ENCODE measurements around the gene HADH. TPM values are rescaled to one million over a fixed set of nuclear protein-coding genes. Genes with fewer than 3 reads are reported as not detected.

The HADH gene
- polyA plus RNA-seq, 1 of the 3 experiments (the other 2 are of a cell fraction) = 19.4 TPM

GRCh38 chr4:108033348-108033747 is 43.7 kb downstream of the HADH start (continued):
- TF ChIP-seq EZH2phosphoT487 (IDR thresholded peaks at IDR 0.05; ENCODE audit: borderline replicate concordance, low read depth) (no peak), RXRA (IDR thresholded peaks at IDR 0.05; ENCODE audit: borderline replicate concordance, low read depth) (no peak)

- ChIA-PET POLR2A (no interaction called here), CTCF (interaction anchor here (10.9 kb wide), 1 partner anchor 15 kb away, joined by 89 read pairs; no protein-coding TSS in a partner anchor)
- Histone ChIP-seq H3K4me2 (no peak overlapping the region), H3K4me1 (ENCODE audit: control insufficient read depth in 1 of 2, insufficient read depth in 2 of 2, low read depth in 1 of 2, low read length in 1 of 2) (peaks cover 0 to 3% of the 10 kb centered on the region in 2 experiments; a peak in 1 of 4 replicates), H3K9ac (no peak overlapping the region), H3K9me2 (no peaks in the 10 kb centered on the region), H3K79me2 (ENCODE audit: insufficient read depth) (no peaks in the 10 kb centered on the region), H3K9me3 (no peaks in the 10 kb centered on the region), H2AFZ (ENCODE audit: low read depth) (no peak overlapping the region), H3K27ac (ENCODE audit: low read depth in 2 of 2, low read length in 1 of 2) (no peak overlapping the region), H4K20me1 (ENCODE audit: insufficient read depth) (no peaks in the 10 kb centered on the region), H3F3A (replicated peaks; ENCODE audit: insufficient read depth) (no peaks in the 10 kb centered on the region), H3K4me3 (ENCODE audit: low read depth in 2 of 2, low read length in 1 of 2) (no peak overlapping the region), H3K36me3 (replicated peaks in 1 of 2; ENCODE audit: control insufficient read depth in 1 of 2, insufficient read depth in 2 of 2, low read length in 1 of 2) (peaks cover 0 to 21% of the 10 kb centered on the region in 2 experiments), H3K27me3 (ENCODE audit: insufficient read depth) (no peaks in the 10 kb centered on the region)
- no peak for TF ChIP-seq PBX3 (IDR thresholded peaks at IDR 0.05)
- no peak for TF ChIP-seq TAF1 (IDR thresholded peaks at IDR 0.05; ENCODE audit: borderline replicate concordance, low read depth, low read length)
- no peak for TF ChIP-seq TCF12 (IDR thresholded peaks at IDR 0.05)
- TF ChIP-seq USF1 (IDR thresholded peaks at IDR 0.05; ENCODE audit: borderline replicate concordance, low read depth) = no peak
- TF ChIP-seq NRF1 (IDR thresholded peaks at IDR 0.05; ENCODE audit: low read depth, low read length) = no peak
- no peak for TF ChIP-seq JUND (IDR thresholded peaks at IDR 0.05)
- TF ChIP-seq EZH2phosphoT487 (IDR thresholded peaks at IDR 0.05; ENCODE audit: borderline replicate concordance, low read depth) = no peak
- TF ChIP-seq POLR2AphosphoS5 (IDR thresholded peaks at IDR 0.05; ENCODE audit: low read depth, low read length) = no peak
- no peak for TF ChIP-seq RAD21 (IDR thresholded peaks at IDR 0.05; ENCODE audit: low read length)
- no peak for TF ChIP-seq YY1 (IDR thresholded peaks at IDR 0.05; ENCODE audit: low read depth)
- no peak for TF ChIP-seq TEAD4 (IDR thresholded peaks at IDR 0.05; ENCODE audit: borderline replicate concordance, insufficient read depth)
- no peak for TF ChIP-seq MAX (IDR thresholded peaks at IDR 0.05; ENCODE audit: low read depth)
- no peak for TF ChIP-seq RXRA (IDR thresholded peaks at IDR 0.05; ENCODE audit: borderline replicate concordance, low read depth)
- 84% methylated on average over 7 of the region's 7 CpGs for WGBS (ENCODE audit: low lambda C conversion rate)
- no peak for DNase-seq
Observed at GRCh38 chr4:108034565-108034964, 44.9 kb downstream of the HADH start.

- no peak for DNase-seq
- no peaks in the 10 kb centered on the region for H3K27me3 ChIP-seq (ENCODE audit: insufficient read depth)
- no peak overlapping the region for H3K4me2 ChIP-seq
- ChIA-PET POLR2A (no interaction called here), CTCF (interaction anchor here (10.9 kb wide), 1 partner anchor 17 kb away, joined by 89 read pairs; no protein-coding TSS in a partner anchor)
- no peak overlapping the region for H3K9ac ChIP-seq
- H3K4me1 ChIP-seq (ENCODE audit: control insufficient read depth in 1 of 2, insufficient read depth in 2 of 2, low read depth in 1 of 2, low read length in 1 of 2) = no peaks in the 10 kb centered on the region
- WGBS (ENCODE audit: low lambda C conversion rate) = 93% methylated on average over 6 of the region's 6 CpGs
- no peaks in the 10 kb centered on the region for H4K20me1 ChIP-seq (ENCODE audit: insufficient read depth)
- no peaks in the 10 kb centered on the region for H3K9me2 ChIP-seq
- no peak for TF ChIP-seq FOXM1 (IDR thresholded peaks at IDR 0.05; ENCODE audit: low read depth)
- no peak for TF ChIP-seq CHD2 (IDR thresholded peaks at IDR 0.05; ENCODE audit: low read length, partially characterized antibody)
- TF ChIP-seq NRF1 (IDR thresholded peaks at IDR 0.05; ENCODE audit: low read depth, low read length) = no peak
- no peak for TF ChIP-seq ELF1 (IDR thresholded peaks at IDR 0.05)
- no peak for TF ChIP-seq RAD21 (IDR thresholded peaks at IDR 0.05; ENCODE audit: low read length)
- no peak for TF ChIP-seq YY1 (IDR thresholded peaks at IDR 0.05; ENCODE audit: low read depth)
- no peak for TF ChIP-seq CTCF (IDR thresholded peaks at IDR 0.05)
- H3K4me3 ChIP-seq (ENCODE audit: low read depth in 2 of 2, low read length in 1 of 2) = no peak overlapping the region
- no peaks in the 10 kb centered on the region for H3F3A ChIP-seq (replicated peaks; ENCODE audit: insufficient read depth)
- no peak overlapping the region for H2AFZ ChIP-seq (ENCODE audit: low read depth)
- peaks cover 0 to 21% of the 10 kb centered on the region in 2 experiments for H3K36me3 ChIP-seq (replicated peaks in 1 of 2; ENCODE audit: control insufficient read depth in 1 of 2, insufficient read depth in 2 of 2, low read length in 1 of 2)
- no peak overlapping the region for H3K27ac ChIP-seq (ENCODE audit: low read depth in 2 of 2, low read length in 1 of 2)
- no peaks in the 10 kb centered on the region for H3K79me2 ChIP-seq (ENCODE audit: insufficient read depth)
- H3K9me3 ChIP-seq = no peaks in the 10 kb centered on the region
Observed at GRCh38 chr4:108035691-108036090, 46.0 kb downstream of the HADH start.

All from SK-N-SH (cell line).